IgD-negative memory B cell (primary cell): ENCODE results near the gene SFT2D1. TPM values are rescaled to one million over a fixed set of nuclear protein-coding genes. Genes with fewer than 3 reads are reported as not detected.
"Not testable (repeated sequence)": the region's sequence is repeated elsewhere in the genome, so short reads cannot be mapped to it uniquely, and the experiment has no call there.

Source experiments
- H3K27ac Mint-ChIP-seq, 3 donors: one replicate each; pipeline ENCODE4 v1.8.0; 2020 to 2022; ENCODE audit warnings: mild to moderate bottlenecking in 3 of 3, mixed read lengths in 3 of 3, moderate library complexity in 1 of 3
- H3K27me3 Mint-ChIP-seq: one replicate; pipeline ENCODE4 v1.8.0; 2021; ENCODE audit warnings: mixed read lengths
- H3K36me3 Mint-ChIP-seq: one replicate; pipeline ENCODE4 v1.8.0; 2020; ENCODE audit warnings: mild to moderate bottlenecking, mixed read lengths
- H3K4me1 Mint-ChIP-seq, 3 donors: one replicate each; pipeline ENCODE4 v1.8.0; 2020 to 2022; ENCODE audit warnings: mixed read lengths in 3 of 3, mild to moderate bottlenecking in 1 of 3
- H3K4me3 Mint-ChIP-seq, 4 donors: one replicate each; pipeline ENCODE4 v1.8.0; 2020 to 2022; ENCODE audit warnings: mild to moderate bottlenecking in 4 of 4, mixed read lengths in 4 of 4, moderate library complexity in 3 of 4
- H3K9me3 Mint-ChIP-seq, 3 donors: one replicate each; pipeline ENCODE4 v1.8.0; 2020 to 2021; ENCODE audit warnings: mixed read lengths in 3 of 3, mild to moderate bottlenecking in 1 of 3
- polyA plus RNA-seq: library from polyadenylated mRNA; unstranded; fragments of 300-500 nt; fragmentation: Illumina TruSeq; gene quantifications from one replicate; pipeline ENCODE4 v1.2.3, GENCODE V29; 2021

The SFT2D1 gene
- 64.2 TPM for polyA plus RNA-seq

- Mint-ChIP-seq H3K36me3 (no peaks in the 10 kb centered on the region), H3K27me3 (no peaks in the 10 kb centered on the region), H3K4me3 (peak within 1 kb of the TSS; percentile 91 to 99 (median 94)), H3K4me1 (peaks cover 6 to 19% (median 10%) of the 10 kb centered on the region in 3 donors), H3K9me3 (no peaks in the 10 kb centered on the region), H3K27ac (peak within 1 kb of the TSS; percentile 62 to 98 (median 96))
Observed at GRCh38 chr6:166342349-166343149, at the start of gene SFT2D1. SFT2D1 (minus strand) TSS chr6:166342545; CDS start chr6:166342481, 64 bp downstream.

- Mint-ChIP-seq H3K4me1 (peaks cover 0 to 2% (median 0%) of the 10 kb centered on the region in 3 donors), H3K27me3 (peaks cover 8% of the 10 kb centered on the region), H3K9me3 (no peaks in the 10 kb centered on the region), H3K27ac (peak overlapping the region in 1 of 3 donors; percentile 24), H3K4me3 (no peak overlapping the region), H3K36me3 (no peaks in the 10 kb centered on the region)
Observed at GRCh38 chr6:166389119-166389518, 46.8 kb upstream of the SFT2D1 start.

GRCh38 chr6:166388290-166389004 is 46.1 kb upstream of the SFT2D1 start:
- H3K4me3 Mint-ChIP-seq, result no peak overlapping the region
- no peaks in the 10 kb centered on the region for H3K9me3 Mint-ChIP-seq
- peaks cover 2 to 5% (median 4%) of the 10 kb centered on the region in 3 donors for H3K4me1 Mint-ChIP-seq
- H3K36me3 Mint-ChIP-seq, result no peaks in the 10 kb centered on the region
- peaks cover 8% of the 10 kb centered on the region for H3K27me3 Mint-ChIP-seq
- no peak overlapping the region for H3K27ac Mint-ChIP-seq

GRCh38 chr6:166387642-166388289 is 45.4 kb upstream of the SFT2D1 start:
- H3K36me3 Mint-ChIP-seq, result no peaks in the 10 kb centered on the region
- H3K9me3 Mint-ChIP-seq, result no peaks in the 10 kb centered on the region
- H3K27ac Mint-ChIP-seq, result peak overlapping the region in 1 of 3 donors; percentile 58
- peaks cover 6% of the 10 kb centered on the region for H3K27me3 Mint-ChIP-seq
- peaks cover 2 to 5% (median 4%) of the 10 kb centered on the region in 3 donors for H3K4me1 Mint-ChIP-seq
- H3K4me3 Mint-ChIP-seq, result peak overlapping the region in 1 of 4 donors; percentile 72

GRCh38 chr6:166387098-166387497 is 44.8 kb upstream of the SFT2D1 start:
- not testable (repeated sequence) for H3K4me1 Mint-ChIP-seq, H3K9me3 Mint-ChIP-seq, H3K36me3 Mint-ChIP-seq, H3K27ac Mint-ChIP-seq, H3K27me3 Mint-ChIP-seq
- peak overlapping the region in 1 of 4 donors; percentile 72 for H3K4me3 Mint-ChIP-seq

GRCh38 chr6:166386111-166386510 is 43.8 kb upstream of the SFT2D1 start:
- no peaks in the 10 kb centered on the region for H3K9me3 Mint-ChIP-seq
- H3K4me3 Mint-ChIP-seq, result peak overlapping the region in 1 of 4 donors; percentile 14
- no peaks in the 10 kb centered on the region for H3K36me3 Mint-ChIP-seq
- H3K27ac Mint-ChIP-seq, result no peak overlapping the region
- H3K4me1 Mint-ChIP-seq, result peaks cover 6 to 12% (median 11%) of the 10 kb centered on the region in 3 donors
- peaks cover 4% of the 10 kb centered on the region for H3K27me3 Mint-ChIP-seq

- H3K9me3 Mint-ChIP-seq, H3K27me3 Mint-ChIP-seq, H3K36me3 Mint-ChIP-seq: not testable (repeated sequence)
- Mint-ChIP-seq H3K4me1 (peaks cover 6 to 14% (median 12%) of the 10 kb centered on the region in 3 donors), H3K4me3 (peak overlapping the region; percentile 87 to 97 (median 94)), H3K27ac (peak overlapping the region; percentile 81 to 92 (median 87))
Observed at GRCh38 chr6:166383802-166384363, 41.5 kb upstream of the SFT2D1 start.

GRCh38 chr6:166382933-166383801 is 40.8 kb upstream of the SFT2D1 start, which contains the start of gene MPC1:
MPC1 (minus strand) TSS chr6:166382940; CDS start chr6:166382876, 64 bp downstream.
- H3K4me3 Mint-ChIP-seq, result peak within 1 kb of the TSS; percentile 91 to 100 (median 97)
- H3K4me1 Mint-ChIP-seq, result peaks cover 6 to 14% (median 12%) of the 10 kb centered on the region in 3 donors
- H3K36me3 Mint-ChIP-seq, result no peaks in the 10 kb centered on the region
- H3K27ac Mint-ChIP-seq, result peak within 1 kb of the TSS; percentile 89 to 99 (median 95)
- H3K27me3 Mint-ChIP-seq, result no peaks in the 10 kb centered on the region
- no peaks in the 10 kb centered on the region for H3K9me3 Mint-ChIP-seq

GRCh38 chr6:166382500-166382932 is 40.2 kb upstream of the SFT2D1 start:
- no peaks in the 10 kb centered on the region for H3K36me3 Mint-ChIP-seq

GRCh38 chr6:166381733-166382499 is 39.6 kb upstream of the SFT2D1 start:
- H3K36me3 Mint-ChIP-seq, result no peaks in the 10 kb centered on the region
- no peaks in the 10 kb centered on the region for H3K27me3 Mint-ChIP-seq
- peaks cover 6 to 14% (median 12%) of the 10 kb centered on the region in 3 donors for H3K4me1 Mint-ChIP-seq
- H3K9me3 Mint-ChIP-seq, result no peaks in the 10 kb centered on the region
- peak overlapping the region; percentile 89 to 99 (median 95) for H3K27ac Mint-ChIP-seq
- H3K4me3 Mint-ChIP-seq, result peak overlapping the region; percentile 91 to 100 (median 96)

More at GRCh38 chr6:166382500-166382932, 40.2 kb upstream of the SFT2D1 start:
- Mint-ChIP-seq H3K27ac (peak overlapping the region in 2 of 3 donors; percentile 89 to 99), H3K27me3 (no peaks in the 10 kb centered on the region), H3K4me1 (peaks cover 6 to 14% (median 12%) of the 10 kb centered on the region in 3 donors), H3K4me3 (peak overlapping the region; percentile 91 to 100 (median 96)), H3K9me3 (no peaks in the 10 kb centered on the region)

- Mint-ChIP-seq H3K4me3 (peak overlapping the region; percentile 91 to 100 (median 96)), H3K27ac (peak overlapping the region; percentile 89 to 99 (median 95)), H3K4me1 (peaks cover 6 to 14% (median 12%) of the 10 kb centered on the region in 3 donors), H3K27me3 (no peaks in the 10 kb centered on the region), H3K9me3 (no peaks in the 10 kb centered on the region), H3K36me3 (no peaks in the 10 kb centered on the region)
Observed at GRCh38 chr6:166381381-166381732, 39.0 kb upstream of the SFT2D1 start.

- peak overlapping the region in 1 of 4 donors; percentile 100 for H3K4me3 Mint-ChIP-seq
- no peaks in the 10 kb centered on the region for H3K27me3 Mint-ChIP-seq
- H3K36me3 Mint-ChIP-seq, result no peaks in the 10 kb centered on the region
Observed at GRCh38 chr6:166379800-166380199, 37.5 kb upstream of the SFT2D1 start.

GRCh38 chr6:166379103-166379586 is 36.8 kb upstream of the SFT2D1 start:
- no peaks in the 10 kb centered on the region for H3K9me3 Mint-ChIP-seq
- H3K27me3 Mint-ChIP-seq, result no peaks in the 10 kb centered on the region
- H3K36me3 Mint-ChIP-seq, result no peaks in the 10 kb centered on the region

More at GRCh38 chr6:166379800-166380199, 37.5 kb upstream of the SFT2D1 start:
- Mint-ChIP-seq H3K9me3 (no peaks in the 10 kb centered on the region), H3K4me1 (peaks cover 6 to 14% (median 12%) of the 10 kb centered on the region in 3 donors), H3K27ac (no peak overlapping the region)

More at GRCh38 chr6:166379103-166379586, 36.8 kb upstream of the SFT2D1 start:
- Mint-ChIP-seq H3K4me3 (no peak overlapping the region), H3K4me1 (peaks cover 6 to 14% (median 11%) of the 10 kb centered on the region in 3 donors), H3K27ac (no peak overlapping the region)
